Left ventricle myocardium inferior (tissue), 1 donor: ENCODE results near the gene PLA2G1B. TPM values are rescaled to one million over a fixed set of nuclear protein-coding genes. Genes with fewer than 3 reads are reported as not detected.

ENCODE experiments used
- DNase-seq: peaks from one replicate; pipeline ENCODE4 v3.0.0-alpha.2; 2020
- H3K27ac ChIP-seq: fragments of 200-600 bp; replicated peaks from 2 replicates; pipeline ENCODE4 v1.8.0; 2021
- H3K27me3 ChIP-seq: fragments of 200-600 bp; 2 replicates; pipeline ENCODE4 v1.8.0; 2021; ENCODE audit warnings: low read depth
- H3K36me3 ChIP-seq: fragments of 200-600 bp; 2 replicates; pipeline ENCODE4 v1.8.0; 2021
- H3K4me1 ChIP-seq: fragments of 200-600 bp; 2 replicates; pipeline ENCODE4 v1.8.0; 2021
- H3K4me3 ChIP-seq: fragments of 200-600 bp; 2 replicates; pipeline ENCODE4 v1.8.0; 2021; ENCODE audit warnings: mild to moderate bottlenecking, moderate library complexity
- H3K9me3 ChIP-seq: fragments of 200-600 bp; replicated peaks from 2 replicates; pipeline ENCODE4 v1.8.0; 2021
- CTCF ChIP-seq: fragments of 200-600 bp; IDR thresholded peaks from 2 replicates; pipeline ENCODE4 v1.8.0; 2021; ENCODE audit warnings: antibody characterized with exemption, mild to moderate bottlenecking, borderline replicate concordance
- intact Hi-C: fragments of 100-400 bp; cut with micrococcal nuclease; formaldehyde crosslinking; loops from one replicate; pipeline ENCODE4 v1.11.0; 2022
- total RNA-seq: library from RNA; stranded (reverse); fragmentation: NEBNext Ultra II Directional; extraction: Animal tissue kit (Norgen Biotek cat#: 25700); gene quantifications from one replicate; pipeline ENCODE4 v1.2.1, GENCODE V29; 2021
- donor health status: DM: no; HTN: yes; CAD: no; lungs with severe emphysema.

PLA2G1B gene
- total RNA-seq, 1 donor from 2014 or later, result not detected

- no peaks in the 10 kb centered on the region for H3K36me3 ChIP-seq
- H3K27me3 ChIP-seq, result peaks cover 11% of the 10 kb centered on the region
- no peak overlapping the region for H3K27ac ChIP-seq
- no peaks in the 10 kb centered on the region for H3K9me3 ChIP-seq
- intact Hi-C loops, result loop anchor here (5.0 to 10.0 kb wide), 2 partner anchors 78 to 205 kb away; partner anchors contain the start of gene COX6A1
- no peak for DNase-seq
- TF ChIP-seq CTCF, result no peak
- H3K4me1 ChIP-seq, result peaks cover 14% of the 10 kb centered on the region
- H3K4me3 ChIP-seq, result no peak overlapping the region
Measured at GRCh38 chr12:120357104-120357503, 29.5 kb upstream of the PLA2G1B start.

DNA sequence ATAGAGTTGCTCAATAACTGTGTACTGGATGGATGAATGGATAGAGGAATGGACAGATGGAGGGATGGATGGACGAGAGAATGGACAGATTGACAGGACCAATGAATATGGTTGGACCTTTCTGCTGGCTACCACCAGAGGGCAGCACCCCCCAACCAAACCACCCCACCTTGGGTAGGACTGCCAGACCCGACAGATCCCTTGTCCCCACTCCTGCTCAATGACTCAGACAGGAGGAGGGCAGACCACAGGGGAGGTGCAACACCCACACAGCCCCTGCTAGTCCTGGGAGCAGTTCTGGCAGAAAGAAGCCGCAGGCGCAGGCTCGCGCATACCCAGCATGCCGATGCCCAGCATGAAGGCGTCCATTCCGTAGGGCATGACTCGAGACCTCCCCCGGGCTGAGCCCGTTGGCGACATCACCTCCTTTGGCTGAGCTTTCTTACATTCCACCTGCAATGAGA, 29.0 kb upstream of the PLA2G1B start:
- H3K27ac ChIP-seq, result no peak overlapping the region
- DNase-seq, result peak; percentile 76
- peak; percentile 87 for TF ChIP-seq CTCF
- H3K4me1 ChIP-seq, result peaks cover 9% of the 10 kb centered on the region
- no peaks in the 10 kb centered on the region for H3K9me3 ChIP-seq
- H3K36me3 ChIP-seq, result no peaks in the 10 kb centered on the region
- no peak overlapping the region for H3K4me3 ChIP-seq
- peaks cover 6% of the 10 kb centered on the region for H3K27me3 ChIP-seq
- intact Hi-C loops, result loop anchor here (5.0 to 10.0 kb wide), 2 partner anchors 78 to 206 kb away; partner anchors contain the start of gene COX6A1

DNA sequence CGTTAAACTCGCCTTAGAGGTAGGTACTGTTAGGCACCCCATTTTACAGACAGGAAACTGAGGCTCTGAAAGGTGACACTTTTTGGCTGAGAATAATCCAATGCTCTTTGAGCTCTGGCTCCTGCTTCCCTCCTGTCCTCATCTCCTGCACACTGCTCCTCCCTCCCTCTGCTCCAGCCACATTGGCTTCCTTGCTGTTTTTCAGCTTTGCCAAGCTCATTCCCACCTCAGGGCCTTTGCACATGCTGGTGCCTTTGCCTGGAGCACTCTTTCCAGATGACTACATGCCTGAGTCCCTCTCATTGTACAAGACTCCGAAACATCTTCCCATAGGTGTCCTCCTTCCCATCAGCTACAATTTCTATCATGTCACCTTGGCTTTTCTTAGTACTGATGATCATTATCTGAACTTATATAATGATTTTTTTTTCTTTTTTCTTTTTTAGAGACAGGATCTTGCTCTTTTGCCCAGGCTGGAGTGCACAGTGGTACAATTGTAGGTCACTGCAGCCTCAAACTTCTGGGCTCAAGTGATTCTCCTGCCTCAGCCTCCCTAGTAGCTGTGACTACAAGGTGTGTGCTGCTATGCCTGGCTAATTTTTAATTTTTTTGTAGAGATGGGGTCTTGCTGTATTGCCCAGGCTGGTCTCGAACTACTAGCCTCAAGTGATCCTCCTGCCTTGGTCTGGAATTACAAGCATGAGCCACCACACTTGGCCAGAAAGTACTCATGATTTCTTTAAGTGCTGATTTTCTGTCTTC, 26.2 kb upstream of the PLA2G1B start:
- H3K9me3 ChIP-seq, result no peaks in the 10 kb centered on the region
- H3K27me3 ChIP-seq, result no peaks in the 10 kb centered on the region
- no peak for TF ChIP-seq CTCF
- H3K4me1 ChIP-seq, result peaks cover 4% of the 10 kb centered on the region
- no peak overlapping the region for H3K4me3 ChIP-seq
- intact Hi-C loops, result loop anchor here (10.0 kb wide), 1 partner anchor 81 kb away; the partner anchor contains the start of gene COX6A1
- H3K27ac ChIP-seq, result no peak overlapping the region
- no peak for DNase-seq
- H3K36me3 ChIP-seq, result peaks cover 4% of the 10 kb centered on the region

DNA sequence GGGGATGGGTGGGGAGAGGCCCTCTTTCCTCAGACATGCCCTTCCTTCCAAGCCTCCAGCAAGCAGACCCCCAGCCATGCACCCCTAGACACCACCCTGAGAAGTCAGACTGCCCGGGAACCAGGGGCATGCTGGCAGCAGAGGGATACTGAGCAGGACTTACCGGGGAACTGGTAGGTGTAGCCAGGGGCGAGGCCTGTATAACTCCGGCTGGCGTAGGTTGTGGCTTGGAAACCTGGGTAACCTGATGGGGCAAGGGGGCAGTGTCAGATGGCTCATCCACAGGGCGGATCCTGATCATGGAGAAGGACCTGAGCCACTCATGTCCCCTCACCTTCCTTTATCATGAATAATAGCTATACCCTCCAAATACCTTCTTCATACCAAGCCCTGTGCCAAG, 25.6 kb upstream of the PLA2G1B start:
- H3K4me1 ChIP-seq, result peaks cover 4% of the 10 kb centered on the region
- no peaks in the 10 kb centered on the region for H3K27me3 ChIP-seq
- H3K36me3 ChIP-seq, result peaks cover 4% of the 10 kb centered on the region
- no peak for TF ChIP-seq CTCF
- H3K9me3 ChIP-seq, result no peaks in the 10 kb centered on the region
- intact Hi-C loops, result loop anchor here (10.0 kb wide), 1 partner anchor 82 kb away; the partner anchor contains the start of gene COX6A1
- no peak overlapping the region for H3K4me3 ChIP-seq
- DNase-seq, result no peak
- H3K27ac ChIP-seq, result no peak overlapping the region

GRCh38 chr12:120352117-120352516, 24.5 kb upstream of the PLA2G1B start:
- peaks cover 4% of the 10 kb centered on the region for H3K36me3 ChIP-seq
- no peak for TF ChIP-seq CTCF
- H3K4me1 ChIP-seq, result peaks cover 4% of the 10 kb centered on the region
- intact Hi-C loops, result loop anchor here (10.0 kb wide), 1 partner anchor 83 kb away; the partner anchor contains the start of gene COX6A1
- no peak for DNase-seq
- H3K27ac ChIP-seq, result no peak overlapping the region
- no peaks in the 10 kb centered on the region for H3K9me3 ChIP-seq
- no peaks in the 10 kb centered on the region for H3K27me3 ChIP-seq
- H3K4me3 ChIP-seq, result no peak overlapping the region
